Activated T-helper 9 cell treated with anti-CD3 and anti-CD28 coated beads, Interleukin-2, amount 50 U/mL, for 16 hours (primary cell): ENCODE measurements around the gene MIP.
A peak's percentile ranks its signal among the peaks of the same experiment; 100 is the strongest.
"Not testable (repeated sequence)": the region's sequence is repeated elsewhere in the genome, so short reads cannot be mapped to it uniquely, and the experiment has no call there.

ENCODE experiments used
- DNase-seq: peaks from one replicate; pipeline ENCODE4 v3.0.0-alpha.2; 2020; ENCODE audit warnings: low read depth

MIP gene

GRCh38 chr12:56454557-56454956 is at the start of gene MIP:
Gene MIP, minus strand, starts transcription at chr12:56454657. Its CDS starts 44 bp downstream, at chr12:56454613.
- no peak for DNase-seq

- not testable (repeated sequence) for DNase-seq
These were observed 45.4 kb upstream of the MIP start for GRCh38 chr12:56499879-56500278.

GRCh38 chr12:56499452-56499851 is 45.0 kb upstream of the MIP start:
- DNase-seq = not testable (repeated sequence)

GRCh38 chr12:56498126-56498902 is 43.9 kb upstream of the MIP start:
- not testable (repeated sequence) for DNase-seq

- peak; percentile 41 for DNase-seq
These were observed 42.2 kb upstream of the MIP start for GRCh38 chr12:56496704-56497103.

- DNase-seq = not testable (repeated sequence)
These were observed 40.0 kb upstream of the MIP start for GRCh38 chr12:56494481-56494880.

GRCh38 chr12:56494106-56494415 is 39.6 kb upstream of the MIP start:
- not testable (repeated sequence) for DNase-seq

GRCh38 chr12:56493409-56494105 is 39.1 kb upstream of the MIP start:
- DNase-seq = not testable (repeated sequence)

- no peak for DNase-seq
These were observed 35.9 kb upstream of the MIP start for GRCh38 chr12:56490360-56490759.

- DNase-seq = peak; percentile 62
These were observed 33.8 kb upstream of the MIP start, which contains the start of gene GLS2 for GRCh38 chr12:56488041-56488955. Gene GLS2, minus strand, starts transcription at chr12:56488161. Its CDS starts 43 bp downstream, at chr12:56488118.

GRCh38 chr12:56487448-56488040 is 33.1 kb upstream of the MIP start:
- no peak for DNase-seq

GRCh38 chr12:56486694-56487093 is 32.2 kb upstream of the MIP start:
- DNase-seq = no peak

- DNase-seq = no peak
These were observed 30.1 kb upstream of the MIP start for GRCh38 chr12:56484566-56484965.

- DNase-seq = no peak
These were observed 25.2 kb upstream of the MIP start for GRCh38 chr12:56479625-56480024.

GRCh38 chr12:56477521-56478225 is 23.2 kb upstream of the MIP start:
- DNase-seq = no peak

GRCh38 chr12:56476972-56477432 is 22.5 kb upstream of the MIP start:
- no peak for DNase-seq

GRCh38 chr12:56476143-56476542 is 21.7 kb upstream of the MIP start:
- DNase-seq = no peak

- DNase-seq = no peak
These were observed 19.9 kb upstream of the MIP start for GRCh38 chr12:56474389-56474788.

- DNase-seq = no peak
These were observed 14.8 kb upstream of the MIP start for GRCh38 chr12:56469007-56469930.
